HG02852 (cell line): ENCODE measurements around the gene CFAP70.
A peak's percentile ranks its signal among the peaks of the same experiment; 100 is the strongest.
"Not testable (repeated sequence)": the region's sequence is repeated elsewhere in the genome, so short reads cannot be mapped to it uniquely, and the experiment has no call there.

Source experiments
- ATAC-seq: cut with Tn5 transposase; IDR thresholded peaks from one replicate; pipeline ENCODE4 v1.9.1; 2021; ENCODE audit warnings: mild to moderate bottlenecking, moderate library complexity; ENCODE audit not compliant: unreplicated experiment

The CFAP70 gene

DNA sequence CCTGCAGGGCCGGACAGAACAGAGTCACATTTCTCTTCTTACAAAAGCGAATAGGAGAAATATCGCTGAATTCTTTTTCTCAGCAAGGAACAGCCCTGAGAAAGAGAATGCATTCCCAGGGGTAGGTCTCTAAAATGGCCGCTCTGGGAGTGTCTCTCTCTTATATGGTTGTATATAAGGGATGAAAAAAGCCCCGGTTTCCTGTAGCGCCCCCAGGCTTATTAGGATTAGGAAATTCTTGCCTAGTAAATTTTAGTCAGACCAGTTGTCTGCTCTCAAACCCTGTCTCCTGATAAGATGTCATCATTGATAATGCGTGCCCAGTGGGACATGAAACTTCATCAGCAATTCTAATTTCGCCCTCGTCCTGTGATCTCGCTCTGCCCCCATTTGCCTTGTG lies 100.1 kb downstream of the CFAP70 start:
- not testable (repeated sequence) for ATAC-seq

DNA sequence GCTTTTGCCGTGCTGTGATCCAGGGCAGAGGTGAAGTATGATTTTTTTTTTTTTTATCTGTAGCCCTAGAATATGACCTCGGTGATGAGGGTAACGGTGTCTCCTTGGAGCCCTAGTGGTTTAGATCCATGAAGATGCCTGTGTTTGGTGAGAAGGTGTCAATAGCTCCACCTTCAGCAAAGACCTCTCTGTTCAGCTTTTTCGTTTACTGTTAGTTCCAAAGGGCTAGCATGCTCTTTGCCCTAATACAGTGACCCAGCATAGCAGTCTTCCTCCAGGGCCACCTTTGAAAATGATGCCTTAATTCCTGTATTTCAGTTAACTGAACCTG lies 105.5 kb downstream of the CFAP70 start:
- ATAC-seq = no peak

DNA sequence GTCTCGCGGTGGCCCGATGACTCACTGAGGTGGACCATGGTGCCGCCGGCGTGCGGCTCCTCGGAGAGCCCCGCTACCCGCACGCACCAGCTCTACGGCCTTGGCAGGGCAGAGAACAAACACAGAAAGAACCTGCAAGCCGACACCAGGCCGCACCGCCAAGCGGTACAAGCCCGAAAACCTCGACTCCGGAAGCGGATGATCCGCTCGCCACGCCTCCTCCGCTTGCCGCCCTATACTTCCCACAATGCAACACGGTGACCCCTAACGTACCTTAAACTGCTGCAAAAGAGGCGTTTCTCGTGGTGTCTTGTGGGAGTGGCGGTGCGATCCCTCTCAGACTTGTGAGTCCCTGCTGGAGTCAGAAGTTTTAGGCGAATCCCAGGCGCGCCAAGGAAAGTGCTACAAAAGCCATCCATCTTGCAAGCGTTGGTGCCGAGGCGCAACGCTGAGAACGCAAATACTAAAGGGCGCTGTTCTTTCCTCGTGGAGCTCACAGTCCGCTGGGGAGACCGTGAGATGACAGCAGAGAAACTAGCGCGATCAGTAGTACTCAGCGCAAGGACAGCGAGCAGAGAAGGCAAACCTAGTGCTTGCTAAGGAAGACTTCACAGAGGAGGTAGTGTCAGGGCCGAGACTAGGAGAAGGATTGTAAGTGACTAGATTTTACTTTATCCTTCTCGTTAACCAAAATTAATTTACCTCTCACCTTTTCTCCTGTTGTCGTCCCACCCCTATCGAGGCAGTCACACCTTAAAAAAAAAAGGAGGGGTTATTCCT lies 106.0 kb downstream of the CFAP70 start, which contains the start of gene MRPS16:
TSS of gene MRPS16 (minus strand) at position 200 of the 780 bp plus-strand sequence. CDS start at position 38, 162 bp downstream.
- ATAC-seq = peak; percentile 83

DNA sequence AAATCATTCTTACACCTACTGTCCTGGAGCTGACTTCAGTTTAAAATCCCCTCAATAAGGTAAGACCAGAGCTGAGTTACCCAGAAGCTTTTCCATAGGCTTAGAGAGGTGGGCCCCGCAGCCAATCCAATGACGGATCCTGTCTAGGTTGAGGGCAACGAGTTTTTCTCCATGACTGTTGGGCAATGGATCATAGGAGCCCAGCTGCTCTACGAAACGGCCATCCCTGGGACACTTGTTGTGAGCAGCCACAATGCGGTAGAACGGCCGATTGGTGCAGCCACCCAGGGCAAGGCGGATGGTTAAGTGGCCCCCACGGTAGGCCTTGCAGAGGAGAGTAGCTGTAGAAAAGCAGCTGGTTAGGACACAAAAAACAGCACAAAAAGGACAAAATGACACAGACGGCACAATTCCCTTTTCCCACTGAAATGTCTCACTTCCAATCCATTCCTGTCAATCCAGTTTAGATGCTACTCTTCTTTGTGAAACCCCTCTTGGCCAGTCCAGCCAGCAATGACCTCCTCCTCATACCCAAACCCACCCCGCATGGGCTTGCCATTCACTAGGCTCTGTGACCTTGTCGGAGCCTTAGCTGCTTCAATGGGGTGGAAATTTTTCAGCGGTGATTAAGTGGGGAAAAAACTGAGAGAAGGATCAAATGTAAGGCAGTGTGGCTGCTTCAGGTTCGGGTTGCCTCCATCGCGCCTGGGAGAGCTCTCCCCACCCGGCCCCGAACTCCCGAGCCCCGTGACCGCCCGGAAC lies 106.8 kb downstream of the CFAP70 start:
- ATAC-seq = peak; percentile 35

DNA sequence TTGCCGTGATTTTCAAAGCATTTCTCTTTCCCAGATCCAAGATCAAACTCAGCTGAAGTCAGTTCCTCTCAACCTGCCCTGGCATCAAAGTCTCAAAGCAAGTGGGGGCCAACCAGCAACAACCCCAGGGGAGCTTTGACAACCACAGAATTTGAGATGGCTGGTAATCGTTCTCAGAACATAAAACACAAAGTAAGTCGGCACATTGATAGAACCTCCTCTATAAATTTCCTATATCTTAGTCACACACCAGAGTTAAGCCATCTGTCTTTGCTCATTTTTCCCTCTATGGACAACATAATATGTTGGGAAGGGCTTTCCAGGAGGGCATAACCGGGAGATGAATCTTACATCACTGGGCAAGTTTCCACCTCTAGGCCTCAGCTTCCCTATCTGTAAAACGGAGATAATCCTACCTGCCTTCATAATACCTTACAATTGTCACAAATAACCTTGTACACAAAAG lies 110.4 kb downstream of the CFAP70 start:
- no peak for ATAC-seq

DNA sequence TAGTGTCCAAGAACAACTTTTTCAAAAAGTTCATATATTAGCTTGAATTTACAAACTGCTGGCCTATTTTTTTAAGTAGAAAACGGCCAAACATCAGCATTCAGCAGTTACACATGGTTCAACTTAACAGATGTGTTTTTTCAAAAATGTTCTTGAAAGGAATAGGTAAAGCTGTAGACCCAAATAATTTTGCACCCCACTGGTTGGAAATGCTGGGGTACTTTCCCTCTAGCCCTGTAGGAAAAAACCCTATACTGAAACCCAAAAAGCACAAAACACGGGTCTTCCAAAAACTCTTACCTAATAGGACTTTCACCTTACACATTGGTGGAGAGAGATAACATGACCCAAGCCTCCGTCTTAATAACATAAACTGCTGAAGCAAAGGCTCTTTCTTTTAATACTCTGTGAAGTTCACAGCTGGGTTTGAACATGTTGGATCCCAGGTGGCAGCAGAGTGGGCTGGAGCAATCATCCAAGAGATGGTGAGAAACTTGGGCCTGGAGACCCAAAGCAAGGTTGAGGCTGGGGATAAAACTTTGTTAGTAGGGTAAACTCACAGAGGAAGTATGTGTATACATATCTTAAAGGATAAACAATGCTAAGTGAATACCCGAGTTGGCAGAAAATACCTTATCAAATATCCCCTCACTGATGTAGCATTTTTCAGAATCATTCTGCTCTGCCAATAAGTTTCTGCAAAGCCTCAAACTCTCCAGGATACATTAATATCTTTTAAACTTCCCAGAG lies 111.0 kb downstream of the CFAP70 start:
- no peak for ATAC-seq

DNA sequence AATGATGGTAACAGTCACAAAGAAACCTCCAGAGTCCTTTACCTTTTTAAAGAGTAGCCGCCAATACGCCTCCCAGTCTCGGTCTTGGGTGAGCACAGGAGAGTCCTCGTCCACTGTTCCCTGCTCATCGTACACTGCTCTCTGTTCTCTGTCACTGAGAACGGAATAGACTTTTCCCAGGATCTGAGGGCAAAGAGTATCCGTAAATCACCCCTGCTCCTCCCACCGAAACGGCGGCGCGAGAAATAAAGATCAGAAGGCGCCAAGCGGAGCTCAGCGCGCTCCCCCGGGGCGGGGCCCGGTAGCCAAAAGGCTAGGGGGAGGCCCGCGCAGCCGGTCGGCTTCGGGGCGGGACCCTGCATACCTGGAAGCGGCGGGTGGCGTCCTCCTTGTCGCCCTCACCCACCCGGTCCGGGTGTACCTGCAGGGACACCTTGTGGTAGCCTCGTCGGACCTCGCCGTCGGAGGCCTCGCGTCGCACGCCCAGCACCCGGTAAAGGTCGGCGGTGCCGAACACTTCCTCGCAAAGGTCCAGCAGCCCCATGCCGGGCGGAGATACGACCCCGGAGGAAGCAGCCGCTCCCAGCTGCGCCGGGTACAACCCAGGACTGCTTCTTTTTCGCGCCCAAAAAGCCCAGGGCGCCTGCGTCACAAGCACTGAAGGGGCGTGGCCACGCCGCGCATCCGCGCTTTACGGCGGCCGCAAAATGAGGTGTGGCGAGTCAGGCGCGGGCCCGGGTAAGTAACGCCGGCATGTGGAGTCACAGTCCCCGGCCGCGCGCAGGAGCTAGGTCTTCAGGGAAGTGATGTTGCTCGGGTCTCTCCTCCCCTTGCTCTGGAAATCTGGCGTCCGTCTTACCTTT lies 111.8 kb downstream of the CFAP70 start, which contains the start of gene DNAJC9:
TSS of gene DNAJC9 (minus strand) at position 610 of the 863 bp plus-strand sequence. CDS start at position 544, 66 bp downstream.
- peak; percentile 79 for ATAC-seq

DNA sequence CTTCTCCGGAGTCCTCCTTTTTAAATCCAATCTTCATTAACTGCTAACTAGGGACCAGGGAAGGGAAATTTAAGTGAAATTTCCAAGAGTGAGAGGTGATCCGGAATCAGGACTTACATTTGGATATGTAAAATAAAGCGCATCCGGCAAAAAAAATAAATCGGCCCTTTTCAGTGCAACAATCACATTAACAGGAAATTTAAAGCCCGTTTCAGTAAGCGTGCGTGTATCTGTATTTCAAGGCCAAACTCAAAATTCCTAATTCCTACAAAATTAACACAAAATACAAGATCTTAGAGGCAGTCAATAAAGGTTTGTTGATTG lies 112.4 kb downstream of the CFAP70 start:
- ATAC-seq = no peak

DNA sequence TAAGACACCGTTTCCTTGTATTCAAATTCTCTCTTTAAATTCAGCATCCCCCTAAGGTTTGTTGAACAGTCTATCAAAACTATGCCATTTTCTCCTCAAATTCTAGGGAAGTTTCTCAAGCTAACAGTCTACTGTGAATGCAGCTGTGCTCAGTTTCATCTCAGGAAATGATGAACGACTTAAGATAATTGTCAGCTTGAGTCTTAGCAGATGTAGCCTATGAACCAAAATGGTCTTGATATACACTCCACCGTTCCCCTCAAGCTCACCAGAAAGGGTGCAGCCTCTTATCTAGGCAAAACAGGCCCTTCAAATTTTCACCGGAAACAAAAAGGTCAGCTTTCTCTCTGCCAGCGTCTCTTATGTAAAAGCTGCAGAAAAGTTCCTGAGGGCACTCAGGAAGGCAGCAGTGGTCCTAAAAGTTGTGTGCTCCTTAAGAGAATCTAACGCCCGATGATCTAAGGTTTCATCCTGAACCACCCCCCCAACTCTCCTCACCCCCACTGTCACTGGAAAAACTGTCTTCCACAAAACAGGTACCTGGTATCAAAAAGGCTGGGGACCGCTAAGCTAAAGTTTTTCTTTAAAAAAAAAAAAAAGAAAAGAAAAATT lies 113.7 kb downstream of the CFAP70 start:
- ATAC-seq = no peak

DNA sequence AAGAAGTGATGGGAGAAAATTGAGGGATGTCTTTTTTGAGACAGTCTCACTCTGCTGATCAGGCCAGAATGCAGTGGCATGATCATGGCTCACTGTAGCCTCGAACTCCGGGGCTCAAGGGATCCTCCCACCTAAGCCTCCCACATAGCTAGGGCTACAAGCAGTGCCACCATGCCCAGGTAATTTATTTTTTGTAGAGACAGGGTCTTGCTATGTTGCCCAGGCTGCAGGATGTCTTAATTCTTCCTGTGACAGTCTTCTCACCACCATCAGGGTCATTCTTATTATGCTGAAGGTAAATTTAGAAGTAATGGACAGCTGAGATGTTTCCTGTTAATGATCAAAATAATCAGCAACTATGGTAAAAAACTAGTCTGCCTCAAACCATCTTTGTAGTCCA lies 118.8 kb downstream of the CFAP70 start:
- ATAC-seq = no peak

DNA sequence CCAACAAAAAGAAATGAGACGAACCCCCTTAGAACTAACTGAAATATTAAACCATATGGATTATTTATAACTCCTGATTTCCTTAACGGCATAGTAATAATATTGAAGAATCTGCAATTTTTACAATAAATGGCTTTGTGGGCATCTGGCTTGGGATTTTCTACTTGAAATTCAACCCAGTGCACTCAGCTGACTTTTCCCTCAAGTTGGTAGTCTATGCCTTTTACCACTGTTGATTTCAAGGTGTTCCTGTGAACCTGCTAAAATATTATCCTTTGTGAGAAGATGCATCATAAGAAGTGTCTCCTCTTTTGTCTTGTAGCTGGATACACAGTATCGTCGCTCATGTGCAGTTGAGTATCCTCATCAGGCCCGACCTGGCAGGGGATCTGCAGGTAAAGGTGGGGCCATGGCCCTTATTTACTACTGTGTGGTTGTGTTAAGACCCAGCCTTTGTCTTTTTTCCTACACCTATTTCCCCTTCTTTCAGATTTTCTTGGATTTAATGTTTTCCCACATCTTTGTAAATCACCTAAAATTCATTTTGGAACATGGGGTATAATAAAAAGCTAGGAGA lies 119.6 kb downstream of the CFAP70 start:
- ATAC-seq = no peak

DNA sequence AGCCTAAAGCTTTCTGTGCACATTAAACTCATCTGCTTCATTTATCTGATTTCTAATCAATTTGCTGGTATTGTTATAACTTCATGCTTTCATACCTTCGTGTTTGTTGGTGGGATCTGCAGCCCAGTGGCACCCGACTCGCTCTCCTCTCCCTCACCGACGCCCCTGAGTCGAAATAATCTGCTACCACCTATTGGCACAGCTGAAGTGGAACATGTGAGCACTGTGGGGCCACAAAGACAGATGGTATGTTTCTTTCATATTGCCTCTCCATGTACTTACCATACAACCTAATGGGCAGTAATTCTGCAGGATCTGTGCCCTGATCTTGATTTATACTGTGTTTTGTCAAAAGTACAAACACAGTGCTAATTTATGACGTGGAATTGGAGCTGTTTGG lies 124.0 kb downstream of the CFAP70 start:
- ATAC-seq = no peak

DNA sequence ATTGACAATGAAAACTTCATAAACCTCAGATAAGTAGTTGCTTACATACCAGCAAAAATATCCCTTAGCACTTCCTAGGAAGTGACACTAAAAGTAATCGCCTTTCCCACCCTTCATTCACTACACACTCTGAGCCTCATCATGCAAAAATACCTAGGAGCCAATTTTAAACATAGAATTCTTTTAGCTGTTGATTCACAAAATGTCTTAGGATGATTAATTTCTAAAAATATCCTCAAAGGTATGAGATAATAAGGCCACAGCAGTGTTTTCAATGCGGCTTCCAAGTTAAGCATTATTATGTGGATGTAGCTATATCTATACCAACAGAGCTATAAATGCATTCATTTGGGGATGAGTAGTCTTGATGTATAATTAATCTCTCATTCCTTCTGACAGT lies 124.8 kb downstream of the CFAP70 start:
- ATAC-seq = no peak

DNA sequence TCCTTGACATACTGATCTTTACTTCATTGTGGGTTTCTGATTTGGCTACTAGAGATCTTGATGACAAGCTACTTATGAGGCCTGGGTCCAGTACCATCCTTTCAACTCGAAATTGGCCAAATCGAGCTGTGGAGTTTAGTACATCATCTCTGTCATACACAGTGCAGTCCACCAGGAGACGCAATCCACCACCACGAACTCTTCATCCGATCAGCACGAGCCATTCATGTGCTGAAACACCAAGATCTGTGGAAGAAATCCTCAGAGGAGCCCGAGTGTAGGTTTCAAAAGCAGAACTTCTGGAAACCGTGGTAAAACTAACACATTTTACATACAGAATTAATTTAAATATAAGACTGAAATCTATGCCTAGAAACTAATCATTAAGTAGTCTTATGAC lies 125.8 kb downstream of the CFAP70 start:
- no peak for ATAC-seq

DNA sequence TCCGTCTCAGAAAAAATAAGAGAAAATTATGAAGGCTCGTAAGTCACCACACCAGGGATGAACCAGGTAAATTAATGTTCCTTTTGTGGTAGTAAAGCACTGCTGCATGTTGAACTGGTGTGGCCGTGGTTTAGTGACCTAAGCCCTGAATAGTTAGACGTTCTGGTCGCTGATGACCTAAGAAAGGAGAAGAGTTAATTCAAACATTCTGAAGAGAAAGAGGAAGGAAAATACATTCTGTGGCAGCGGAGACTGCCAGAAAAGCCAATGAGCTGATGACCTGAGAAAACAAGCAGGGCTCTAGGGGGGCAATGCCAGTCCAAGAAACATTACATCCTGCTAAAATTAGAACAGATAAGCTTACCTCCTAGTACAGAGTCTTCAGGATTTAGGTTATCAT lies 129.1 kb downstream of the CFAP70 start:
- ATAC-seq = no peak

DNA sequence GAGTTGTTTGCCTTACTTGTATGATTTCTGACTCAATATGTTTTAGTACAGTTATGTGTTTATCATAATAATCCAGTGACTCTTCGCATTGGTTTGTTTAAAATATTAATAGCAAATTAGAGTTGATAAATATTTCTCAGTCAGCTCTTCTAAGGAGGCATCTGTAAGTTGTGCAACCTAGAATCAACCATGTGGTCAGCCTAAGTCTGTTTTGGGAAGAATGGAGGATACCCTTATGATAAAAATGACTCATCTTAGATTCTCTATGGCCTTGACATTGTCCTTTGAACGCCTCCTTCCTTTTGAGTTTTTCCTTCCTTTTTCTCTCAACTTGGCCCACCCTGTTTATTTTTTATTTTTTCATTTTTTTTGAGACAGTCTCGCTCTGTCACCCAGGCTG lies 130.4 kb downstream of the CFAP70 start:
- ATAC-seq = no peak

DNA sequence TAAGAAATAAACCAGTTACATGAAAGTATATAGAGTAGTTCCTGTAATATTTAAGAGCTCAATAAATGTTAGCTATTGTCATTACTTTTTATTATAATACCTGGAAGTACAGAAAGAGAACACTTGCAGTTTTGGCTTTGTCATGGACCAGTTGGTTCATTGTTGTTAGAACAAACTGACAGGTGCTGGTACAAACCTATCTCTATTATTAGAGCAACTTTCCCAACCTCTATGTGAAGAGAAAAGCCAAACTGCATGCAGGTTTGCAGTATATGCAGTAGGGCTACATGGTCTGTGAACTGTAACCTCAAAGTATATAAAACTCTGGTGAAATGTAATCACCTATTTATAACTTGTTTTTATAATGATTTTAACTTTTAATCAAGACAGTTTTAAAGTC lies 132.0 kb downstream of the CFAP70 start:
- ATAC-seq = no peak

DNA sequence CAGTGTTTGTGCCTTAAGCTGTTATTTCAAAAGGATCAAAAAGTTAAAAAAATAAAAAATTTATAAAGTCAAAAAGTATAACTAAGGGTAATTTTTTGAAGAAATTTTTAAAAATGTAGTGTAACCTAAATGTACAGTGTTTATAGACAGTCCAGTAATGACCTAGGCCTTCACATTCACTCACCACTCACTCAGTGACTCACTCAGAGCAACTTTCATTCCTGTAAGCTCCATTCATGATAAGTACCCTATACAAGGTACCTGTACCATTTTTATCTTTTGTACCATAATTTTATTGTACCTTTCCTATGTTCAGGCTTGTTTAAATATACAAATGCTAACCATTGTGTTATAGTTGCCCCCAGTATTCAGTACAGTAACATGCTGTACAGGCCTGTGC lies 133.1 kb downstream of the CFAP70 start:
- ATAC-seq = no peak

DNA sequence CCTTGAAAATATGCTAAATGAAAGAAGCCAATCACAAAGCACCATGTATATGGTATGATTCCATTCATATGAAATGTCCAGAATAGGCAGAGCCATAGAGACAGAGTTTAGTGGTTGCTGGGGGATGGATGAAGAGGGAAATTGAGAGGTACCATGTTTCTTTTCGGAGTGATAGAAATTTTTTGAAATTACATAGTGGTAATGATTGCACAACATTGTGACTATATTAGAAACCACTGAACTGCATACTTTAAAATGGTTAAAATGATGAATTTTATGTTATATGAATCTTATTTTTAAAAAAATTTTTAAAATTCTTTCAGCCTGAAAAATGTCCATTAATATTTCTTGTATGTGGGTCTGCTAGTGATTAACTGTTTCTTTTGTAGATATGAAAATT lies 137.7 kb downstream of the CFAP70 start:
- ATAC-seq = no peak

DNA sequence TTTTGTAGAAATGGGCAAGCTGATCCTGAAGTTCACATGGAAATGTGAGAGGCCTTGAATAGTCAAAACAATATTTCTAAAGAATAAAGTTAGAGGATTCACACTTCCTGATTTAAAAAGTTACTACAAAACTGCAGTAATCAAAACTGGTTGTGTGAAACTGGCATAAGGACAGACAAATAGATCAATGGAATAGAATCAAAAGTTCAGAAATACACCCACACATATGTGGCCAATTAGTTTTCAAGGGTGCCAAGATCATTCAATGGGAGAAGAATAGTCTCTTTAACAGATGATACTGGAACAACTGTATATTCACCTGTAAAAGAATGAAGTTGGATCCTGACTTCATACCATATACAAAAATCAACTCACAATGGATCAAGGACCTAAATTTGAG lies 139.3 kb downstream of the CFAP70 start:
- ATAC-seq = no peak
